Liver (tissue), 9 donors: Measurements from ENCODE around the gene ZAR1. TPM values are rescaled to one million over a fixed set of nuclear protein-coding genes. Genes with fewer than 3 reads are reported as not detected.

Source experiments
- DNase-seq: peaks from one replicate; pipeline ENCODE4 v3.0.0-alpha.2; 2017; ENCODE audit warnings: low spot score
- H3K27ac ChIP-seq, 2 donors: one replicate each; pipeline ENCODE4 v1.7.0; 2013; ENCODE audit warnings: inconsistent platforms in 2 of 2, low read length in 2 of 2, control low read depth in 1 of 2, low read depth in 1 of 2, mild to moderate bottlenecking in 1 of 2
- H3K27me3 ChIP-seq, 4 donors: one replicate each; pipeline versions ENCODE4 v1.6.1 to v1.7.0; 2013; ENCODE audit warnings: low read length in 3 of 4, inconsistent platforms in 1 of 4, mild to moderate bottlenecking in 1 of 4, moderate library complexity in 1 of 4; ENCODE audit not compliant: control insufficient read depth in 4 of 4, insufficient read depth in 4 of 4
- H3K36me3 ChIP-seq, 4 donors: one replicate each; pipeline versions ENCODE4 v1.6.1 to v1.7.0; 2013; ENCODE audit warnings: low read length in 3 of 4, mild to moderate bottlenecking in 3 of 4, low read depth in 1 of 4, moderate library complexity in 1 of 4; ENCODE audit not compliant: control insufficient read depth in 4 of 4, insufficient read depth in 3 of 4
- H3K4me1 ChIP-seq, 4 donors: one replicate each; pipeline versions ENCODE4 v1.6.1 to v1.7.0; 2013; ENCODE audit warnings: low read length in 3 of 4, mild to moderate bottlenecking in 3 of 4, moderate library complexity in 1 of 4; ENCODE audit not compliant: control insufficient read depth in 4 of 4, insufficient read depth in 4 of 4
- H3K4me3 ChIP-seq, 3 donors: one replicate each; pipeline versions ENCODE4 v1.6.1 to v1.7.0; 2013; ENCODE audit warnings: low read length in 3 of 3, control low read depth in 1 of 3, low read depth in 1 of 3, mild to moderate bottlenecking in 1 of 3
- H3K9ac ChIP-seq, 2 donors: one replicate each; pipeline ENCODE4 v1.7.0; 2013; ENCODE audit warnings: low read length in 2 of 2, mild to moderate bottlenecking in 2 of 2, moderate library complexity in 2 of 2, control low read depth in 1 of 2, low read depth in 1 of 2
- H3K9me3 ChIP-seq, 4 donors: one replicate each; pipeline versions ENCODE4 v1.6.1 to v1.7.0; 2013; ENCODE audit warnings: low read length in 3 of 4; ENCODE audit not compliant: control insufficient read depth in 4 of 4
- ATF3 ChIP-seq: IDR thresholded peaks from 2 replicates; pipeline ENCODE4 v1.6.1; 2016; ENCODE audit warnings: antibody characterized with exemption
- CTCF ChIP-seq: fragments of 150-350 bp; IDR thresholded peaks from 2 replicates; pipeline ENCODE4 v1.5.1; 2017; ENCODE audit warnings: improper control_type of control experiment, low read depth, low read length; ENCODE audit not compliant: missing input control
- EGR1 ChIP-seq, 2 donors: IDR thresholded peaks; 2 replicates each; pipeline ENCODE4 v1.6.1; 2016 to 2018; ENCODE audit warnings: antibody characterized with exemption in 2 of 2, low read depth in 2 of 2
- FOXA1 ChIP-seq: IDR thresholded peaks from 2 replicates; pipeline ENCODE4 v1.6.1; 2016; ENCODE audit warnings: antibody characterized with exemption
- GABPA ChIP-seq, 2 donors: IDR thresholded peaks in 1 of 2; conservative IDR thresholded peaks in 1 of 2; 2 replicates each; pipeline ENCODE4 v1.6.1; 2016; ENCODE audit warnings: antibody characterized with exemption in 2 of 2, mild to moderate bottlenecking in 1 of 2, moderate library complexity in 1 of 2
- HNF4A ChIP-seq, 2 donors: conservative IDR thresholded peaks; 2 replicates each; pipeline ENCODE4 v1.6.1; 2016; ENCODE audit warnings: antibody characterized with exemption in 2 of 2, mild to moderate bottlenecking in 2 of 2
- JUND ChIP-seq, 2 donors: IDR thresholded peaks; 2 replicates each; pipeline ENCODE4 v1.6.1; 2016; ENCODE audit warnings: antibody characterized with exemption in 2 of 2
- MAX ChIP-seq: IDR thresholded peaks from 2 replicates; pipeline ENCODE4 v1.6.1; 2016; ENCODE audit warnings: antibody characterized with exemption
- NR2F2 ChIP-seq: IDR thresholded peaks from 2 replicates; pipeline ENCODE4 v1.6.1; 2016; ENCODE audit warnings: antibody characterized with exemption
- RAD21 ChIP-seq, 2 donors: IDR thresholded peaks; 2 replicates each; pipeline ENCODE4 v1.6.1; 2016; ENCODE audit warnings: antibody characterized with exemption in 2 of 2, mild to moderate bottlenecking in 2 of 2
- RXRA ChIP-seq, 2 donors: IDR thresholded peaks; 2 replicates each; pipeline ENCODE4 v1.6.1; 2017 to 2018; ENCODE audit warnings: antibody characterized with exemption in 2 of 2, mild to moderate bottlenecking in 1 of 2
- SP1 ChIP-seq: IDR thresholded peaks from 2 replicates; pipeline ENCODE4 v1.6.1; 2018; ENCODE audit warnings: antibody characterized with exemption, mild to moderate bottlenecking
- TAF1 ChIP-seq: conservative IDR thresholded peaks from 2 replicates; pipeline ENCODE4 v1.6.1; 2016; ENCODE audit warnings: antibody characterized with exemption, mild to moderate bottlenecking
- YY1 ChIP-seq: IDR thresholded peaks from 2 replicates; pipeline ENCODE4 v1.6.1; 2016; ENCODE audit warnings: antibody characterized with exemption, mild to moderate bottlenecking
- ZBTB33 ChIP-seq: IDR thresholded peaks from 2 replicates; pipeline ENCODE4 v1.6.1; 2016; ENCODE audit warnings: antibody characterized with exemption
- WGBS: extraction: QIAGEN DNeasy Blood & Tissue Kit; methylation state at CpG from one replicate; pipeline ENCODE4 v1.1.7; 2013; 5-methylcytosine and 5-hydroxymethylcytosine counted together
- polyA plus RNA-seq, 2 donors: library from polyadenylated mRNA; stranded (reverse) in 1 of 2; unstranded in 1 of 2; fragments of 200-250 nt in 1 of 2; fragments of >200 nt in 1 of 2; fragmentation: Nextera tagmentation in 1 of 2; extraction: Ambion mirVana in 1 of 2; gene quantifications; one replicate each; pipeline versions ENCODE4 v1.2.1 to v1.2.3, GENCODE V29; 2013 to 2015
- total RNA-seq, 2 donors: library from RNA; depleted of rRNA; stranded (reverse); fragments of >200 nt; gene quantifications; one replicate each; pipeline ENCODE4 v1.2.3, GENCODE V29; 2014
- donor health status: healthy.
- donor health status: healthy.
- donor health status: healthy.
- donor health status: healthy.
- donor health status: healthy.

Gene ZAR1
- total and polyA plus RNA-seq, 4 donors = 0.28 TPM; not detected in 3

GRCh38 chr4:48483777-48484493 is 6.1 kb upstream of the ZAR1 start:
- H3K36me3 ChIP-seq = no peaks in the 10 kb centered on the region
- H3K4me1 ChIP-seq = peaks cover 2 to 9% (median 8%) of the 10 kb centered on the region in 4 donors
- no peak overlapping the region for H3K27ac ChIP-seq
- peak; percentile 37 for DNase-seq
- H3K9me3 ChIP-seq = peaks cover 0 to 8% (median 0%) of the 10 kb centered on the region in 4 donors
- WGBS = 12% methylated on average over 66 of the region's 66 CpGs
- H3K27me3 ChIP-seq = peaks cover 0 to 10% (median 5%) of the 10 kb centered on the region in 4 donors
- no peak overlapping the region for H3K9ac ChIP-seq
- H3K4me3 ChIP-seq = peak overlapping the region in 1 of 3 donors; percentile 49
- TF ChIP-seq GABPA (IDR thresholded peaks at IDR 0.05 in 1 of 2, conservative IDR thresholded peaks at IDR 0.05 in 1 of 2) = no peak
- TF ChIP-seq EGR1 (IDR thresholded peaks at IDR 0.05; ENCODE audit: low read depth in 2 of 2) = no peak
- TF ChIP-seq FOXA1 = no peak
- no peak for TF ChIP-seq SP1
- no peak for TF ChIP-seq MAX
- no peak for TF ChIP-seq RXRA (IDR thresholded peaks at IDR 0.05)
- TF ChIP-seq RAD21 (IDR thresholded peaks at IDR 0.05) = no peak
- no peak for TF ChIP-seq CTCF
- no peak for TF ChIP-seq HNF4A (conservative IDR thresholded peaks at IDR 0.05)

- H3K4me3 ChIP-seq = no peak overlapping the region
- no peak overlapping the region for H3K27ac ChIP-seq
- no peak overlapping the region for H3K9ac ChIP-seq
- 26% methylated on average over 22 of the region's 22 CpGs for WGBS
- no peak for DNase-seq
- H3K4me1 ChIP-seq = peaks cover 2 to 9% (median 8%) of the 10 kb centered on the region in 4 donors
- peaks cover 0 to 10% (median 5%) of the 10 kb centered on the region in 4 donors for H3K27me3 ChIP-seq
- no peaks in the 10 kb centered on the region for H3K36me3 ChIP-seq
- TF ChIP-seq YY1 (no peak), TAF1 (no peak), EGR1 (IDR thresholded peaks at IDR 0.05; ENCODE audit: low read depth in 2 of 2) (no peak), ATF3 (no peak), MAX (no peak), HNF4A (conservative IDR thresholded peaks at IDR 0.05) (no peak), RXRA (IDR thresholded peaks at IDR 0.05) (no peak), FOXA1 (no peak), JUND (IDR thresholded peaks at IDR 0.05) (no peak), ZBTB33 (no peak), NR2F2 (no peak), RAD21 (IDR thresholded peaks at IDR 0.05) (no peak)
- peaks cover 0 to 8% (median 0%) of the 10 kb centered on the region in 4 donors for H3K9me3 ChIP-seq
Measured at GRCh38 chr4:48484494-48485168, 5.4 kb upstream of the ZAR1 start.
